WTC11 (cell line): ENCODE measurements around the gene C1orf198.

ENCODE experiments used
- CTCF ChIP-seq: fragments of 200-600 bp; IDR thresholded peaks from 2 replicates; pipeline ENCODE4 v1.8.0; 2022; ENCODE audit warnings: antibody characterized with exemption
- STAT6 ChIP-seq: sonication (generic); formaldehyde crosslinking; conservative IDR thresholded peaks from 2 replicates; pipeline ENCODE4 v1.8.1; 2023; ENCODE audit warnings: mild to moderate bottlenecking, low read depth, missing genetic modification reagents, moderate library complexity

- TF ChIP-seq CTCF (no peak), STAT6 (CRISPR knock-in tag) (no peak)
These were observed 79.6 kb downstream of the C1orf198 start for GRCh38 chr1:230788561-230789275.
